Measurements from ENCODE around the gene GRM7. TPM values are rescaled to one million over a fixed set of nuclear protein-coding genes. Genes with fewer than 3 reads are reported as not detected.

The GRM7 gene
- polyA plus RNA-seq, 3 donors = not detected

- Histone ChIP-seq H4K20me1 (ENCODE audit: insufficient read depth, low read length) (no peaks in the 10 kb centered on the region), H3K4me2 (replicated peaks; ENCODE audit: extremely low read depth, low read length, poor library complexity, severe bottlenecking) (no peak overlapping the region), H3K36me3 (replicated peaks in 1 of 2; ENCODE audit: control insufficient read depth in 1 of 2, insufficient read depth in 2 of 2, low read length in 2 of 2) (no peaks in the 10 kb centered on the region), H3K9me3 (replicated peaks in 1 of 2; ENCODE audit: control insufficient read depth in 1 of 2, insufficient read depth in 1 of 2, low read length in 2 of 2) (no peaks in the 10 kb centered on the region), H3K4me3 (replicated peaks in 1 of 3; ENCODE audit: low read depth in 2 of 3, low read length in 3 of 3) (no peak overlapping the region), H3K4me1 (ENCODE audit: control insufficient read depth in 1 of 2, insufficient read depth in 2 of 2, low read length in 2 of 2) (no peaks in the 10 kb centered on the region), H3K27ac (ENCODE audit: low read depth in 1 of 2, low read length in 2 of 2) (no peak overlapping the region), H2AFZ (ENCODE audit: insufficient read depth, low read depth, low read length, poor library complexity, severe bottlenecking) (no peak overlapping the region), H3K9ac (ENCODE audit: insufficient read depth, low read length, poor library complexity, severe bottlenecking) (no peak overlapping the region), H3K79me2 (ENCODE audit: insufficient read depth, low read length) (no peaks in the 10 kb centered on the region), H3K27me3 (ENCODE audit: control insufficient read depth in 2 of 2, insufficient read depth in 2 of 2, low read length in 2 of 2) (no peaks in the 10 kb centered on the region)
- Mint-ChIP-seq H3K27me3 (ENCODE audit: low read depth in 3 of 3) (peaks cover 0 to 2% (median 0%) of the 10 kb centered on the region in 3 donors), H3K4me3 (no peak overlapping the region), H3K4me1 (peaks cover 5% of the 10 kb centered on the region), H3K9me3 (peaks cover 2 to 18% (median 7%) of the 10 kb centered on the region in 7 donors), H3K27ac (no peak overlapping the region), H3K36me3 (no peaks in the 10 kb centered on the region)
- DNase-seq = no peak
- intact Hi-C loops (cut with micrococcal nuclease) = no loop called here
- WGBS (ENCODE audit: insufficient coverage) = no CpG with 5 or more reads among the region's 1 CpG
- TF ChIP-seq CTCF (IDR thresholded peaks at IDR 0.05) = no peak
Observed at GRCh38 chr3:7536921-7537320, 676.0 kb downstream of the GRM7 start.

- Histone ChIP-seq H3K27me3 (ENCODE audit: control insufficient read depth in 2 of 2, insufficient read depth in 2 of 2, low read length in 2 of 2) (no peaks in the 10 kb centered on the region), H3K4me3 (replicated peaks in 1 of 3; ENCODE audit: low read depth in 2 of 3, low read length in 3 of 3) (no peak overlapping the region), H3K27ac (ENCODE audit: low read depth in 1 of 2, low read length in 2 of 2) (no peak overlapping the region), H3K4me1 (ENCODE audit: control insufficient read depth in 1 of 2, insufficient read depth in 2 of 2, low read length in 2 of 2) (no peaks in the 10 kb centered on the region), H3K4me2 (replicated peaks; ENCODE audit: extremely low read depth, low read length, poor library complexity, severe bottlenecking) (no peak overlapping the region), H3K9me3 (replicated peaks in 1 of 2; ENCODE audit: control insufficient read depth in 1 of 2, insufficient read depth in 1 of 2, low read length in 2 of 2) (no peaks in the 10 kb centered on the region), H2AFZ (ENCODE audit: insufficient read depth, low read depth, low read length, poor library complexity, severe bottlenecking) (no peak overlapping the region), H4K20me1 (ENCODE audit: insufficient read depth, low read length) (no peaks in the 10 kb centered on the region), H3K36me3 (replicated peaks in 1 of 2; ENCODE audit: control insufficient read depth in 1 of 2, insufficient read depth in 2 of 2, low read length in 2 of 2) (no peaks in the 10 kb centered on the region), H3K9ac (ENCODE audit: insufficient read depth, low read length, poor library complexity, severe bottlenecking) (no peak overlapping the region), H3K79me2 (ENCODE audit: insufficient read depth, low read length) (no peaks in the 10 kb centered on the region)
- H3K27me3 Mint-ChIP-seq (ENCODE audit: low read depth in 3 of 3) = peaks cover 0 to 2% (median 0%) of the 10 kb centered on the region in 3 donors
- H3K9me3 Mint-ChIP-seq = peaks cover 0 to 3% (median 2%) of the 10 kb centered on the region in 7 donors
- no peaks in the 10 kb centered on the region for H3K36me3 Mint-ChIP-seq
- WGBS (ENCODE audit: insufficient coverage) = 57% methylated on average over 3 of the region's 5 CpGs
- intact Hi-C loops (cut with micrococcal nuclease) = no loop called here
- H3K4me1 Mint-ChIP-seq = peaks cover 5% of the 10 kb centered on the region
- no peak overlapping the region for H3K27ac Mint-ChIP-seq
- DNase-seq = no peak
- no peak for TF ChIP-seq CTCF (IDR thresholded peaks at IDR 0.05)
- H3K4me3 Mint-ChIP-seq = no peak overlapping the region
Observed at GRCh38 chr3:7543294-7543880, 682.5 kb downstream of the GRM7 start.

All from CD14-positive monocyte (primary cell).